ENCODE results near the gene DOCK4.

DNA sequence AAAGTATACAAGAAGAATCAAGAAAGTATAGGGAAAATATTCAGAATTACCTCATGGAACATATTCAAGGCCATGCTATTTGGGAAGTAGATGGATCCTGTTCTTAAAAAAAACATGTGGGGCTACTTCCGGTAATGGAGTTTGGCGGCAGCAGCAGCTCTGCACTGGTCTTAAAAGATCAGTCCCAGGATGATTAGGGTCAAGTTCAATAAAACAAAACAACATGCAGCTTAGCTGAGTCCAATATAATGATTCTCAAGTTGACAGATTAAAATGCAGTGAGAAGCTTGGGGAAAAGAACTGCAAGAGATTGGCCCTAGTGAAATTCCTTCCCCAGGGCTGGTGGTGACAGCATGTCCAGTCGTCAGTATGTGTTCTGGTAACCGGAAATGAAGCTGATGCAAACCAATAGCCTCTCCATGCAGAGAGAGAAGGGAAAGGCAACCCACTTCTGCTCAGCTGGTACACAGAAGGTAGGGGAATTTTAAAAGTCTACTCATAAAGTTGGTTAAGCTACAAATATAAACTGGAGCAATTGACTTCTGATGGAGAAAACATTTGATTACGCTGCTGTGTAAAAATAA lies 338.8 kb downstream of the DOCK4 start:
- no peak for TF ChIP-seq ZFX (IDR thresholded peaks at IDR 0.05)
- TF ChIP-seq, protein P1, sequence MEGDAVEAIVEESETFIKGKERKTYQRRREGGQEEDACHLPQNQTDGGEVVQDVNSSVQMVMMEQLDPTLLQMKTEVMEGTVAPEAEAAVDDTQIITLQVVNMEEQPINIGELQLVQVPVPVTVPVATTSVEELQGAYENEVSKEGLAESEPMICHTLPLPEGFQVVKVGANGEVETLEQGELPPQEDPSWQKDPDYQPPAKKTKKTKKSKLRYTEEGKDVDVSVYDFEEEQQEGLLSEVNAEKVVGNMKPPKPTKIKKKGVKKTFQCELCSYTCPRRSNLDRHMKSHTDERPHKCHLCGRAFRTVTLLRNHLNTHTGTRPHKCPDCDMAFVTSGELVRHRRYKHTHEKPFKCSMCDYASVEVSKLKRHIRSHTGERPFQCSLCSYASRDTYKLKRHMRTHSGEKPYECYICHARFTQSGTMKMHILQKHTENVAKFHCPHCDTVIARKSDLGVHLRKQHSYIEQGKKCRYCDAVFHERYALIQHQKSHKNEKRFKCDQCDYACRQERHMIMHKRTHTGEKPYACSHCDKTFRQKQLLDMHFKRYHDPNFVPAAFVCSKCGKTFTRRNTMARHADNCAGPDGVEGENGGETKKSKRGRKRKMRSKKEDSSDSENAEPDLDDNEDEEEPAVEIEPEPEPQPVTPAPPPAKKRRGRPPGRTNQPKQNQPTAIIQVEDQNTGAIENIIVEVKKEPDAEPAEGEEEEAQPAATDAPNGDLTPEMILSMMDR (conservative IDR thresholded peaks at IDR 0.05): no peak

Measured in C4-2B (cell line).